ENCODE data around the gene PRKCD.

DNA sequence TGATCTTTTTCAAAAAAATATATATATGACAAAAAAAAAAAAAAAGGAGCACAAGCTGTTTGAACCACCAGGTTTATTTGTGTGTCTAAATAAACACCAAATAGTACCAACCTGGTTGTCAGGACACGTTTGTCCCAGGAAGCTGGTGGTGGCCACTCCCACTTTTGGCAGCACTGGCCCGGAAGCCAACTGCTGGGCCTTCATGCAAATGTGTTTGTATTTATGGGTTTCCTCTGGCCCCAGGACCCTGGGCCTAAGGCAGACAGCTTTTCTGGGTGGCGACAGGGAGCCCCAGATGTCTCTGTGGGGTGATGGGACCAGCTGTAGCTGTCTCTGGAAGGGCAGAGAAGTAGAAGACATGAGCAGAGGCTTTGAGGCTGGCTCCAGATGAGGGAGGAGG, 31.6 kb downstream of the PRKCD start:
- TF ChIP-seq, protein P1, sequence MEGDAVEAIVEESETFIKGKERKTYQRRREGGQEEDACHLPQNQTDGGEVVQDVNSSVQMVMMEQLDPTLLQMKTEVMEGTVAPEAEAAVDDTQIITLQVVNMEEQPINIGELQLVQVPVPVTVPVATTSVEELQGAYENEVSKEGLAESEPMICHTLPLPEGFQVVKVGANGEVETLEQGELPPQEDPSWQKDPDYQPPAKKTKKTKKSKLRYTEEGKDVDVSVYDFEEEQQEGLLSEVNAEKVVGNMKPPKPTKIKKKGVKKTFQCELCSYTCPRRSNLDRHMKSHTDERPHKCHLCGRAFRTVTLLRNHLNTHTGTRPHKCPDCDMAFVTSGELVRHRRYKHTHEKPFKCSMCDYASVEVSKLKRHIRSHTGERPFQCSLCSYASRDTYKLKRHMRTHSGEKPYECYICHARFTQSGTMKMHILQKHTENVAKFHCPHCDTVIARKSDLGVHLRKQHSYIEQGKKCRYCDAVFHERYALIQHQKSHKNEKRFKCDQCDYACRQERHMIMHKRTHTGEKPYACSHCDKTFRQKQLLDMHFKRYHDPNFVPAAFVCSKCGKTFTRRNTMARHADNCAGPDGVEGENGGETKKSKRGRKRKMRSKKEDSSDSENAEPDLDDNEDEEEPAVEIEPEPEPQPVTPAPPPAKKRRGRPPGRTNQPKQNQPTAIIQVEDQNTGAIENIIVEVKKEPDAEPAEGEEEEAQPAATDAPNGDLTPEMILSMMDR (conservative IDR thresholded peaks at IDR 0.05; ENCODE audit: low read length), result no peak
- no peak for TF ChIP-seq EZH2phosphoT487 (IDR thresholded peaks at IDR 0.05; ENCODE audit: borderline replicate concordance)

All from Loucy (cell line).